ENCODE data around the gene UPK2.

The UPK2 gene

DNA sequence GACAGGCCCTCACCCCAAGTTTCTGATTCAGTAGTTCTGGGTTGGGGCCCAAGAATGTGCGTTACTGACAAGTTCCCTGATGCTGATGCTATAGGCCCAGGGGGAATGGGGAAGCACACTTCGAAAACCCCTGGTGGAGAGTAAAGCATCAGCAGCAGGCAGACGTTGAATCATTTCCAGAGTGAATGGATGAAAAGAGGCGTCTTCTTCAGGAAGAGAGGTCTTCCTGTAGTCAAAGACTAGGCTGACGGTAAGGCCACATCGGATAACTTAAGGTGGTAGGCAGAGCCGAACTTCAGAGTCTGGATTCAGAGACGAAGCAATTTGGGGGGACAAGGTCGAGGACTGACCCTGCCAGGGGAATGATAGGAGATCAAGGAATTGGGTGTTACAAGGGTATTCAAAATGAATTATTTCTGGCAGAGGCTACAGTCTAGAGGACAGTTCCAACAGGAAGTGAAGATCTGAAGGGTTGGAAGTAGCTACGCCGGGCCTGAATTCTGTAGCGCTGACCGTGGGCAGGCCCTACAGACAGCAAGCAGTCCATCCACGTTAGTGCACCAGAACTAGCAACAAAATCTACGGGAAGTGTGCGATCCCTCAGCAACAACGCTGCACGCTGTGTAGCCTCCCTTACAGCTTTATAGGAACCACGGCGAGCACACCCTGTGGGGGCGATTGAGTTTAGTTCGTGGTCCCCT, 41.0 kb downstream of the UPK2 start:
- DNase-seq: peak in 1 of 2 donors; percentile 17

DNA sequence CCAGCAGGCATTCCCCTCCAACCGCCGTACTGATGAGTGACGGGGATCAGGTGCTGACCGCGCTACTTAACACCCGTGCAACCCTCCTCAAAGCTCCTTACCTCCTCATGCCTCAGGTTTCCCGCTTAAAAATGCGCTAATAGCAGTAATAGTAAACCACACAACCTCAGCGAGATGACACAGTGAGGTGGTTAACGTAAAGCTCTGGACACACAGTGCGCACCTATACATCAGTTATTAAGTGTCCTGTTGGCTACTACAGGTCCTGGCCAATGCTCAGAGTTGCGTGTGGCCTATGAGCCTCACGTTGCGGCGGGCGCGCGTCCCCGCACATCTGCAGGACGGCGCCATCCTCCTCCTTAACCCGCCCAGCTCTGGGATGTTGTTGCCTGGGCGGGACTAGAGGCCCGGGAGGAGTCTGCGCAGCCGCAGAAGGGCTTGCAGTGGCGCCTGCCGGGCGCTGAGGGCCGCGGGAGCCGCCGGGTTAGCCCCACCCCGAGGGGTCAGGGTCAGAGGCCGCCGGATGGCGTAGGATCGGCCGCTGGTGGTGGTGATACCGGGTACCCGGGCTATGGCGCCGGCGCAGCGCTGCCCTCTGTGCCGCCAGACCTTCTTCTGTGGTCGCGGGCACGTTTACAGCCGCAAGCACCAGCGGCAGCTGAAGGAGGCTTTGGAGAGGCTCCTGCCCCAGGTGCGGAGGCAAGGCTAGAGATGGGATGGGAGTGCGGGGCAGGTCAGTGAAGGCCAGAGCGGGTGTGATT, 41.7 kb downstream of the UPK2 start, which contains the start of gene CENATAC:
Gene CENATAC, plus strand, starts transcription at position 512 of the 761 bp plus-strand sequence. Its CDS starts 60 bp downstream, at position 572.
- peak; percentile 94 to 96 for DNase-seq

DNA sequence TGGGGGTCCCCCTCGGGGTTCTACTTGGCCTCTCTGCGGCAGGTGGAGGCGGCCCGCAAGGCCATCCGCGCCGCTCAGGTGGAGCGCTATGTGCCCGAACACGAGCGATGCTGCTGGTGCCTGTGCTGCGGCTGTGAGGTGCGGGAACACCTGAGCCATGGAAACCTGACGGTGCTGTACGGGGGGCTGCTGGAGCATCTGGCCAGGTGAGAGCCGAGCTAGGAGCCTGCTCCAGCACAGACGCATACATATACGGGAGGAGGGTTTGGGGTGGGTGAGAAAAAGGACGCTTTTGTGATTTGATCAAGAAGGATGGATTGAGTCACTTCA, 42.3 kb downstream of the UPK2 start:
- no peak for DNase-seq

GRCh38 chr11:118998822-118999221, 42.7 kb downstream of the UPK2 start:
- no peak for DNase-seq

DNA sequence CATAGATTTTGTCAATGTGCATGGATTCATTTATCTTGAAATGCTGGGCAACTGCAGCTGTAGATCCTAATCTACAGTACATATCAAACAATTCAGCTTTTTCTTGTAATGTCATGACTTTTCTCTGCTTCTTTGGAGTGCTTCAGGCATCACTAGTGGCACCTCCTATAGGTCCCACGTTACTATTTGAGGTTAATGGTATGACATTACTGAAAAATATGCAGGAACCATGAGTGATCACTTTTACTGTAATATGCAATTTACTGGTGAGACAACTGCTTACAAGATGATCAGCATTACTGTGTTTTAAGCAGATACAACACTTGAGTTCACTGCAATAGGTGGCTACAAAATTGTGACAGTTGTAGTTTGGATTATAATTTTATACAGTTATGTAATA, 44.8 kb downstream of the UPK2 start:
- DNase-seq: no peak

DNA sequence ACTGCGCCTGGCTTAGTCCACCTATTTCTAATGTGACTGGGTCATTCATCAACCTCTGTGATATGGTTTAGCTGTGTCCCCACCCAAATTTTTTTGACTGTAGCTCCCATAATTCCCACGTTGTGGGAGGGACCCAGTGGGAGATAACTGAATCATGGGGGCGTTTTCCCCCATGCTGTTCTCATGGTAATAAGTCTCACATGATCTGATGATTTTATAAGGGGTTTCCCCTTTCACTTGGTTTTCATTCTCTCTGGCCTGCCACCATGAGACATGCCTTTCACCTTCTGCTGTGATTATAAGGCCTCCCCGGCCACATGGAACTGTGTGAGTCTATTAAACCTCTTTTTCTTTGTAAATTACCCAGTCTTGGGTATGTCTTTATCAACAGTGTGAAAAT, 50.6 kb downstream of the UPK2 start:
- no peak for DNase-seq
